Neutrophil (primary cell): ENCODE results near the gene ZKSCAN3.

Source experiments
- H3K27ac ChIP-seq: fragments of 200-600 bp; sonication (generic); 2 replicates; pipeline ENCODE4 v1.5.1; 2016; ENCODE audit warnings: mild to moderate bottlenecking, moderate library complexity
- H3K27me3 ChIP-seq: fragments of 200-600 bp; sonication (generic); 2 replicates; pipeline ENCODE4 v1.6.0; 2016; ENCODE audit warnings: mild to moderate bottlenecking
- H3K36me3 ChIP-seq: fragments of 200-600 bp; sonication (generic); 2 replicates; pipeline ENCODE4 v1.5.1; 2017
- H3K4me1 ChIP-seq, 2 experiments: fragments of 200-600 bp in 1 of 2; sonication (generic) in 1 of 2; 1 replicate in 1 of 2; 2 replicates in 1 of 2; pipeline versions ENCODE4 v1.5.1 to v1.6.1; 2013 to 2016; ENCODE audit warnings: low read depth in 1 of 2, low read length in 1 of 2, mild to moderate bottlenecking in 1 of 2, moderate library complexity in 1 of 2; ENCODE audit not compliant: control insufficient read depth in 1 of 2, insufficient read depth in 1 of 2
- H3K4me3 ChIP-seq, 2 experiments: fragments of 200-600 bp in 1 of 2; sonication (generic) in 1 of 2; 1 replicate in 1 of 2; 2 replicates in 1 of 2; pipeline ENCODE4 v1.5.1; 2013 to 2016; ENCODE audit warnings: low read depth in 1 of 2, low read length in 1 of 2, mild to moderate bottlenecking in 1 of 2, moderate library complexity in 1 of 2
- H3K9me3 ChIP-seq: fragments of 200-600 bp; sonication (generic); 2 replicates; pipeline ENCODE4 v1.5.1; 2016
- CTCF ChIP-seq: fragments of 200-600 bp; sonication (generic); IDR thresholded peaks from 2 replicates; pipeline ENCODE4 v1.5.1; 2016; ENCODE audit warnings: antibody characterized with exemption

The ZKSCAN3 gene

GRCh38 chr6:28337121-28337520 lies 12.6 kb upstream of the ZKSCAN3 start:
- H3K27me3 ChIP-seq = no peaks in the 10 kb centered on the region
- no peak overlapping the region for H3K4me3 ChIP-seq
- H3K27ac ChIP-seq = no peak overlapping the region
- TF ChIP-seq CTCF = no peak
- H3K9me3 ChIP-seq = peaks cover 4% of the 10 kb centered on the region
- peaks cover 12 to 18% of the 10 kb centered on the region in 2 experiments for H3K4me1 ChIP-seq
- no peaks in the 10 kb centered on the region for H3K36me3 ChIP-seq

- no peak overlapping the region for H3K27ac ChIP-seq
- H3K9me3 ChIP-seq = peaks cover 4% of the 10 kb centered on the region
- H3K4me1 ChIP-seq = peaks cover 9 to 14% of the 10 kb centered on the region in 2 experiments
- H3K4me3 ChIP-seq = no peak overlapping the region
- H3K36me3 ChIP-seq = no peaks in the 10 kb centered on the region
- peaks cover 4% of the 10 kb centered on the region for H3K27me3 ChIP-seq
- TF ChIP-seq CTCF = no peak
Observed at GRCh38 chr6:28340310-28341095, 9.2 kb upstream of the ZKSCAN3 start.

- no peak for TF ChIP-seq CTCF
- Histone ChIP-seq H3K27ac (no peak overlapping the region), H3K4me3 (no peak overlapping the region), H3K36me3 (no peaks in the 10 kb centered on the region), H3K4me1 (no peaks in the 10 kb centered on the region), H3K9me3 (peaks cover 4% of the 10 kb centered on the region), H3K27me3 (peaks cover 28% of the 10 kb centered on the region)
Observed at GRCh38 chr6:28343898-28344677, 5.7 kb upstream of the ZKSCAN3 start.

GRCh38 chr6:28345201-28345600 lies 4.5 kb upstream of the ZKSCAN3 start:
- Histone ChIP-seq H3K36me3 (no peaks in the 10 kb centered on the region), H3K27me3 (peaks cover 28% of the 10 kb centered on the region), H3K9me3 (peaks cover 3% of the 10 kb centered on the region), H3K4me1 (peaks cover 7% of the 10 kb centered on the region in 2 experiments), H3K27ac (no peak overlapping the region), H3K4me3 (no peak overlapping the region)
- TF ChIP-seq CTCF = no peak

- peaks cover 13 to 14% of the 10 kb centered on the region in 2 experiments for H3K4me1 ChIP-seq
- no peak overlapping the region for H3K4me3 ChIP-seq
- TF ChIP-seq CTCF = no peak
- no peaks in the 10 kb centered on the region for H3K9me3 ChIP-seq
- H3K36me3 ChIP-seq = no peaks in the 10 kb centered on the region
- H3K27ac ChIP-seq = no peak overlapping the region
- peaks cover 28% of the 10 kb centered on the region for H3K27me3 ChIP-seq
Observed at GRCh38 chr6:28347119-28347518, 2.6 kb upstream of the ZKSCAN3 start.
